Liver (tissue), 9 donors: ENCODE measurements around the gene KRT6C. TPM values are rescaled to one million over a fixed set of nuclear protein-coding genes. Genes with fewer than 3 reads are reported as not detected.

Source experiments
- DNase-seq: peaks from one replicate; pipeline ENCODE4 v3.0.0-alpha.2; 2017; ENCODE audit warnings: low spot score
- H3K27ac ChIP-seq, 2 donors: one replicate each; pipeline ENCODE4 v1.7.0; 2013; ENCODE audit warnings: inconsistent platforms in 2 of 2, low read length in 2 of 2, control low read depth in 1 of 2, low read depth in 1 of 2, mild to moderate bottlenecking in 1 of 2
- H3K27me3 ChIP-seq, 4 donors: one replicate each; pipeline versions ENCODE4 v1.6.1 to v1.7.0; 2013; ENCODE audit warnings: low read length in 3 of 4, inconsistent platforms in 1 of 4, mild to moderate bottlenecking in 1 of 4, moderate library complexity in 1 of 4; ENCODE audit not compliant: control insufficient read depth in 4 of 4, insufficient read depth in 4 of 4
- H3K36me3 ChIP-seq, 4 donors: one replicate each; pipeline versions ENCODE4 v1.6.1 to v1.7.0; 2013; ENCODE audit warnings: low read length in 3 of 4, mild to moderate bottlenecking in 3 of 4, low read depth in 1 of 4, moderate library complexity in 1 of 4; ENCODE audit not compliant: control insufficient read depth in 4 of 4, insufficient read depth in 3 of 4
- H3K4me1 ChIP-seq, 4 donors: one replicate each; pipeline versions ENCODE4 v1.6.1 to v1.7.0; 2013; ENCODE audit warnings: low read length in 3 of 4, mild to moderate bottlenecking in 3 of 4, moderate library complexity in 1 of 4; ENCODE audit not compliant: control insufficient read depth in 4 of 4, insufficient read depth in 4 of 4
- H3K4me3 ChIP-seq, 3 donors: one replicate each; pipeline versions ENCODE4 v1.6.1 to v1.7.0; 2013; ENCODE audit warnings: low read length in 3 of 3, control low read depth in 1 of 3, low read depth in 1 of 3, mild to moderate bottlenecking in 1 of 3
- H3K9ac ChIP-seq, 2 donors: one replicate each; pipeline ENCODE4 v1.7.0; 2013; ENCODE audit warnings: low read length in 2 of 2, mild to moderate bottlenecking in 2 of 2, moderate library complexity in 2 of 2, control low read depth in 1 of 2, low read depth in 1 of 2
- H3K9me3 ChIP-seq, 4 donors: one replicate each; pipeline versions ENCODE4 v1.6.1 to v1.7.0; 2013; ENCODE audit warnings: low read length in 3 of 4; ENCODE audit not compliant: control insufficient read depth in 4 of 4
- EGR1 ChIP-seq, 2 donors: IDR thresholded peaks; 2 replicates each; pipeline ENCODE4 v1.6.1; 2016 to 2018; ENCODE audit warnings: antibody characterized with exemption in 2 of 2, low read depth in 2 of 2
- FOXA1 ChIP-seq: IDR thresholded peaks from 2 replicates; pipeline ENCODE4 v1.6.1; 2016; ENCODE audit warnings: antibody characterized with exemption
- FOXA2 ChIP-seq: IDR thresholded peaks from 2 replicates; pipeline ENCODE4 v1.6.1; 2016; ENCODE audit warnings: antibody characterized with exemption
- GABPA ChIP-seq, 2 donors: IDR thresholded peaks in 1 of 2; conservative IDR thresholded peaks in 1 of 2; 2 replicates each; pipeline ENCODE4 v1.6.1; 2016; ENCODE audit warnings: antibody characterized with exemption in 2 of 2, mild to moderate bottlenecking in 1 of 2, moderate library complexity in 1 of 2
- HNF4A ChIP-seq, 2 donors: conservative IDR thresholded peaks; 2 replicates each; pipeline ENCODE4 v1.6.1; 2016; ENCODE audit warnings: antibody characterized with exemption in 2 of 2, mild to moderate bottlenecking in 2 of 2
- HNF4G ChIP-seq: IDR thresholded peaks from 2 replicates; pipeline ENCODE4 v1.6.1; 2016; ENCODE audit warnings: antibody characterized with exemption
- JUND ChIP-seq, 2 donors: IDR thresholded peaks; 2 replicates each; pipeline ENCODE4 v1.6.1; 2016; ENCODE audit warnings: antibody characterized with exemption in 2 of 2
- NR2F2 ChIP-seq: IDR thresholded peaks from 2 replicates; pipeline ENCODE4 v1.6.1; 2016; ENCODE audit warnings: antibody characterized with exemption
- RAD21 ChIP-seq, 2 donors: IDR thresholded peaks; 2 replicates each; pipeline ENCODE4 v1.6.1; 2016; ENCODE audit warnings: antibody characterized with exemption in 2 of 2, mild to moderate bottlenecking in 2 of 2
- RXRA ChIP-seq, 2 donors: IDR thresholded peaks; 2 replicates each; pipeline ENCODE4 v1.6.1; 2017 to 2018; ENCODE audit warnings: antibody characterized with exemption in 2 of 2, mild to moderate bottlenecking in 1 of 2
- SP1 ChIP-seq: IDR thresholded peaks from 2 replicates; pipeline ENCODE4 v1.6.1; 2018; ENCODE audit warnings: antibody characterized with exemption, mild to moderate bottlenecking
- TAF1 ChIP-seq: conservative IDR thresholded peaks from 2 replicates; pipeline ENCODE4 v1.6.1; 2016; ENCODE audit warnings: antibody characterized with exemption, mild to moderate bottlenecking
- YY1 ChIP-seq: IDR thresholded peaks from 2 replicates; pipeline ENCODE4 v1.6.1; 2016; ENCODE audit warnings: antibody characterized with exemption, mild to moderate bottlenecking
- WGBS: extraction: QIAGEN DNeasy Blood & Tissue Kit; methylation state at CpG from one replicate; pipeline ENCODE4 v1.1.7; 2013; 5-methylcytosine and 5-hydroxymethylcytosine counted together
- polyA plus RNA-seq, 2 donors: library from polyadenylated mRNA; stranded (reverse) in 1 of 2; unstranded in 1 of 2; fragments of 200-250 nt in 1 of 2; fragments of >200 nt in 1 of 2; fragmentation: Nextera tagmentation in 1 of 2; extraction: Ambion mirVana in 1 of 2; gene quantifications; one replicate each; pipeline versions ENCODE4 v1.2.1 to v1.2.3, GENCODE V29; 2013 to 2015
- total RNA-seq, 2 donors: library from RNA; depleted of rRNA; stranded (reverse); fragments of >200 nt; gene quantifications; one replicate each; pipeline ENCODE4 v1.2.3, GENCODE V29; 2014
- TF ChIP-seq, protein P1 (sequence below): fragments of 150-350 bp; IDR thresholded peaks from 2 replicates; pipeline ENCODE4 v1.5.1; 2017; ENCODE audit warnings: improper control_type of control experiment, low read depth, low read length; ENCODE audit not compliant: missing input control
- TF ChIP-seq, protein P2 (sequence below): IDR thresholded peaks from 2 replicates; pipeline ENCODE4 v1.6.1; 2016; ENCODE audit warnings: antibody characterized with exemption, mild to moderate bottlenecking
- TF ChIP-seq, protein P3 (sequence below): IDR thresholded peaks from 2 replicates; pipeline ENCODE4 v1.6.1; 2016; ENCODE audit warnings: antibody characterized with exemption
- TF ChIP-seq, protein P4 (sequence below): IDR thresholded peaks from 2 replicates; pipeline ENCODE4 v1.6.1; 2016; ENCODE audit warnings: antibody characterized with exemption
- TF ChIP-seq, protein P5 (sequence below): IDR thresholded peaks from 2 replicates; pipeline ENCODE4 v1.6.1; 2016; ENCODE audit warnings: antibody characterized with exemption
- donor health status: healthy.
- donor health status: healthy.
- donor health status: healthy.
- donor health status: healthy.
- donor health status: healthy.

The KRT6C gene
- total and polyA plus RNA-seq, 4 donors: 0.61 TPM; not detected in 3

DNA sequence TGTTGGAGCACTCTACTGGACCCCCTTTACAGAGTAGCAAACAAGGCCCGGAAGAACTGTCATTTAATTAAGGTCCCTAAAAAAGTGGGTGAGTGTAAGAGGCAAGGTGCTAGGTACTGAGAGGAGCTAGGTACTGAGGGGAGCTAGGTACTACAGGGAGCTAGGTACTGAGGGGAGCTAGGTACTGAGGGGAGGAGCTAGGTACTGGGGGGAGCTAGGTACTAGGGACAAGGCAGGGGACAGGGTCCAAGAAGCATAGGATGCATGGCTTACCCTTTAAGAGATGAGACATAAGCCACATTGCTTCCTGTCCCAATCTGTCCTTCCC lies 41.7 kb upstream of the KRT6C start:
- Histone ChIP-seq H3K36me3 (no peaks in the 10 kb centered on the region), H3K4me1 (no peaks in the 10 kb centered on the region), H3K9me3 (peaks cover 0 to 6% (median under 1%) of the 10 kb centered on the region in 4 donors), H3K9ac (no peak overlapping the region), H3K27me3 (no peaks in the 10 kb centered on the region), H3K4me3 (no peak overlapping the region), H3K27ac (no peak overlapping the region)
- TF ChIP-seq FOXA2: no peak
- no peak for TF ChIP-seq HNF4G
- no peak for TF ChIP-seq YY1
- TF ChIP-seq NR2F2: no peak
- TF ChIP-seq, protein P1, sequence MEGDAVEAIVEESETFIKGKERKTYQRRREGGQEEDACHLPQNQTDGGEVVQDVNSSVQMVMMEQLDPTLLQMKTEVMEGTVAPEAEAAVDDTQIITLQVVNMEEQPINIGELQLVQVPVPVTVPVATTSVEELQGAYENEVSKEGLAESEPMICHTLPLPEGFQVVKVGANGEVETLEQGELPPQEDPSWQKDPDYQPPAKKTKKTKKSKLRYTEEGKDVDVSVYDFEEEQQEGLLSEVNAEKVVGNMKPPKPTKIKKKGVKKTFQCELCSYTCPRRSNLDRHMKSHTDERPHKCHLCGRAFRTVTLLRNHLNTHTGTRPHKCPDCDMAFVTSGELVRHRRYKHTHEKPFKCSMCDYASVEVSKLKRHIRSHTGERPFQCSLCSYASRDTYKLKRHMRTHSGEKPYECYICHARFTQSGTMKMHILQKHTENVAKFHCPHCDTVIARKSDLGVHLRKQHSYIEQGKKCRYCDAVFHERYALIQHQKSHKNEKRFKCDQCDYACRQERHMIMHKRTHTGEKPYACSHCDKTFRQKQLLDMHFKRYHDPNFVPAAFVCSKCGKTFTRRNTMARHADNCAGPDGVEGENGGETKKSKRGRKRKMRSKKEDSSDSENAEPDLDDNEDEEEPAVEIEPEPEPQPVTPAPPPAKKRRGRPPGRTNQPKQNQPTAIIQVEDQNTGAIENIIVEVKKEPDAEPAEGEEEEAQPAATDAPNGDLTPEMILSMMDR: no peak
- TF ChIP-seq, protein P2, sequence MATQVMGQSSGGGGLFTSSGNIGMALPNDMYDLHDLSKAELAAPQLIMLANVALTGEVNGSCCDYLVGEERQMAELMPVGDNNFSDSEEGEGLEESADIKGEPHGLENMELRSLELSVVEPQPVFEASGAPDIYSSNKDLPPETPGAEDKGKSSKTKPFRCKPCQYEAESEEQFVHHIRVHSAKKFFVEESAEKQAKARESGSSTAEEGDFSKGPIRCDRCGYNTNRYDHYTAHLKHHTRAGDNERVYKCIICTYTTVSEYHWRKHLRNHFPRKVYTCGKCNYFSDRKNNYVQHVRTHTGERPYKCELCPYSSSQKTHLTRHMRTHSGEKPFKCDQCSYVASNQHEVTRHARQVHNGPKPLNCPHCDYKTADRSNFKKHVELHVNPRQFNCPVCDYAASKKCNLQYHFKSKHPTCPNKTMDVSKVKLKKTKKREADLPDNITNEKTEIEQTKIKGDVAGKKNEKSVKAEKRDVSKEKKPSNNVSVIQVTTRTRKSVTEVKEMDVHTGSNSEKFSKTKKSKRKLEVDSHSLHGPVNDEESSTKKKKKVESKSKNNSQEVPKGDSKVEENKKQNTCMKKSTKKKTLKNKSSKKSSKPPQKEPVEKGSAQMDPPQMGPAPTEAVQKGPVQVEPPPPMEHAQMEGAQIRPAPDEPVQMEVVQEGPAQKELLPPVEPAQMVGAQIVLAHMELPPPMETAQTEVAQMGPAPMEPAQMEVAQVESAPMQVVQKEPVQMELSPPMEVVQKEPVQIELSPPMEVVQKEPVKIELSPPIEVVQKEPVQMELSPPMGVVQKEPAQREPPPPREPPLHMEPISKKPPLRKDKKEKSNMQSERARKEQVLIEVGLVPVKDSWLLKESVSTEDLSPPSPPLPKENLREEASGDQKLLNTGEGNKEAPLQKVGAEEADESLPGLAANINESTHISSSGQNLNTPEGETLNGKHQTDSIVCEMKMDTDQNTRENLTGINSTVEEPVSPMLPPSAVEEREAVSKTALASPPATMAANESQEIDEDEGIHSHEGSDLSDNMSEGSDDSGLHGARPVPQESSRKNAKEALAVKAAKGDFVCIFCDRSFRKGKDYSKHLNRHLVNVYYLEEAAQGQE: no peak
- TF ChIP-seq, protein P3, sequence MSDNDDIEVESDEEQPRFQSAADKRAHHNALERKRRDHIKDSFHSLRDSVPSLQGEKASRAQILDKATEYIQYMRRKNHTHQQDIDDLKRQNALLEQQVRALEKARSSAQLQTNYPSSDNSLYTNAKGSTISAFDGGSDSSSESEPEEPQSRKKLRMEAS: no peak
- no peak for TF ChIP-seq HNF4A (conservative IDR thresholded peaks at IDR 0.05)
- no peak for TF ChIP-seq EGR1 (IDR thresholded peaks at IDR 0.05; ENCODE audit: low read depth in 2 of 2)
- TF ChIP-seq, protein P4, sequence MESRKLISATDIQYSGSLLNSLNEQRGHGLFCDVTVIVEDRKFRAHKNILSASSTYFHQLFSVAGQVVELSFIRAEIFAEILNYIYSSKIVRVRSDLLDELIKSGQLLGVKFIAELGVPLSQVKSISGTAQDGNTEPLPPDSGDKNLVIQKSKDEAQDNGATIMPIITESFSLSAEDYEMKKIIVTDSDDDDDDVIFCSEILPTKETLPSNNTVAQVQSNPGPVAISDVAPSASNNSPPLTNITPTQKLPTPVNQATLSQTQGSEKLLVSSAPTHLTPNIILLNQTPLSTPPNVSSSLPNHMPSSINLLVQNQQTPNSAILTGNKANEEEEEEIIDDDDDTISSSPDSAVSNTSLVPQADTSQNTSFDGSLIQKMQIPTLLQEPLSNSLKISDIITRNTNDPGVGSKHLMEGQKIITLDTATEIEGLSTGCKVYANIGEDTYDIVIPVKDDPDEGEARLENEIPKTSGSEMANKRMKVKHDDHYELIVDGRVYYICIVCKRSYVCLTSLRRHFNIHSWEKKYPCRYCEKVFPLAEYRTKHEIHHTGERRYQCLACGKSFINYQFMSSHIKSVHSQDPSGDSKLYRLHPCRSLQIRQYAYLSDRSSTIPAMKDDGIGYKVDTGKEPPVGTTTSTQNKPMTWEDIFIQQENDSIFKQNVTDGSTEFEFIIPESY: no peak
- TF ChIP-seq, protein P5, sequence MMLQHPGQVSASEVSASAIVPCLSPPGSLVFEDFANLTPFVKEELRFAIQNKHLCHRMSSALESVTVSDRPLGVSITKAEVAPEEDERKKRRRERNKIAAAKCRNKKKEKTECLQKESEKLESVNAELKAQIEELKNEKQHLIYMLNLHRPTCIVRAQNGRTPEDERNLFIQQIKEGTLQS: no peak
- TF ChIP-seq RXRA (IDR thresholded peaks at IDR 0.05): no peak
- no peak for TF ChIP-seq RAD21 (IDR thresholded peaks at IDR 0.05)
- TF ChIP-seq SP1: no peak
- no peak for TF ChIP-seq FOXA1
- TF ChIP-seq GABPA (IDR thresholded peaks at IDR 0.05 in 1 of 2, conservative IDR thresholded peaks at IDR 0.05 in 1 of 2): no peak
- TF ChIP-seq JUND (IDR thresholded peaks at IDR 0.05): no peak
- TF ChIP-seq TAF1: no peak
- 95% methylated on average over 1 of the region's 1 CpG for WGBS
- no peak for DNase-seq
